ENCODE results near the gene STAG3.

The STAG3 gene

DNA sequence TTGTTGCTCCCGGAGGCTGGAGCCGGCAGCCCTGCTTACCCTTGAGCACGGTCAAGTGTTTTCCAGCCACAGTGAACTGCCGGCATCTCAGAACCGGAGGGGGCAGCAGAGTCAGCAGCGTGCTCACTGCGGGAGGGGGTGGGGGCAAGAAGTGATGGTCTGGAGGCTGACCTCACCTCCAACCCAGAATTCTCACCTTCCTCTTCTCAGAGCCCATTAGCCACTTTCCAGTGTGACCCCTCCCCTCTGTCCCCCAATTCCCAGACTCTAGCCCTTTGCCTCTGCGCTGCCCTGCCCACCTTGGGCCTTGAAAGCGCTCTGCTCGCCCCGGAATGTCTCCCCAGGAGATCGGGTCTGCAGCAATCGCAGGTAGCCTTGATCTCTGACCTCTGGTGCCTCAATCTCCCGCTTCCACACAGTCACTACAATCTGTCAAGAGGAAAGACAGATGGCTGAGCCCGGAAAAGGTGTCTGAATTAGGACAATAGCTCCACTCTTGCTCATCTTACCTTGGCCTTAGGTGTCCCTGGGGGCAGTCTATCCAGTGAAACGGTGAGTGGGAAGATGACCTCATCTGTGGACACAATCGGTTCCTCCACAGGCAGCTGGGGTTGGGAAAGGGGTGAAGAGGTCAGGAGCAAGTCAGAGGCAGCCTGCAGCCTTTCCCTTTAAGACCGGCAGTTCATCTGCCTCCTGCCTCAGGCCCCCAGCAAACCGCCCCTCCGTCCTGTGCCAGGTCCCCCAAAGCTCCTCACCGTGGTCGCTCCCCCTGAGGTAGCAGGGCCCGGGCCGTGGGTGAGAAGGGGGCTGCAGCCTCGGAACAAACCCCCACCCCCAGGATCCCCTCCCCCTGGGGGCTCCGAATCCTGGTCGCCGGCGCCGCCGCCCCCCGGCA, 20.1 kb upstream of the STAG3 start:
- H3K4me1 ChIP-seq (ENCODE audit: control insufficient read depth in 1 of 2, insufficient read depth in 2 of 2, low read length in 2 of 2): peaks cover 8 to 17% of the 10 kb centered on the region in 2 experiments
- WGBS (ENCODE audit: extremely low coverage, insufficient coverage, insufficient read length): no CpG with 5 or more reads among the region's 32 CpGs
- H2AFZ ChIP-seq (ENCODE audit: insufficient read depth, low read length, poor library complexity): no peak overlapping the region

DNA sequence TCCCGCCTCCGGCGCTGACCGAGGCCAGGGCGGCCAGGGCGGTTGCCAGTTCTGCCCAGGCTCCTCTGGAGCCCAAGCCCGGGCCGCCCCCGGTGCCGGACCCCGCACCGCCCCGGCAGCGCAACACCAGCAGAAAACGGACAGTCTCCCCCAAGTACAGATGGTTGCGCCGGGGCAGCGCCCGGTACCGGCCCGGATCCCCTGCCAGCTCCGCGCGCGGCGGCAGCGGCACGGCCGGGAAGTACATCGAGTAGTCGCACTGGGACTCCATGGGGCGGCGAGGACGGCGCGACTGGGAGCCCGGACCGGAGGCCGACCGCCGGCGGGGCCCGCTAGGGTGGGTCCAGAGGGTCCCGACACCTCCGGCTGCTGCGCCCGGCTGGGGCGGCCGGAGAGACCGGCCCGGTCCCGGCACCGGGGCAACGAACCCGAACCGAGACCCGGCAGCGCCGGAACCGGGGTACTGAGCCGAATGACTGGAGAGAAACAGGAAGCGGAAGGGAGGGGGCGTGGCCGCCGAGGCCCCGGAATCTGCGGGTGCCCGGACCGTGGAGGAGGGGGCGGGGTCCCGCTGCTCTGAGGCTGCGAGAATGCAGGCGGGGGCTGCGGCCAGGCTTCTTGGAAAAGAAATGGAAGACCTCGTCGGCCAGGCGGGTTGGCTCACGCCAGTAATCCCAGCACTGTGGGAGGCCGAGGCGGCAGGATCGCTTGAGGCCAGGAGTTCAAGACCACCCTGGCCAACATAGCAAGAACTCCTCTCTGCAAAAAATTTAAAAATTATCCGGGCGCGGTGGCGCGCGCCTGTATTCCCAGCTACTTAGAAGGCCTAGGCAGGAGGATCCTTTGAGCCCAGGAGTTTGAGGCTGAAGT, 19.3 kb upstream of the STAG3 start, which contains the start of gene TRAPPC14:
TRAPPC14 (minus strand) TSS at position 495 of the 870 bp plus-strand sequence; CDS start at position 271, 224 bp downstream.
- Histone ChIP-seq H3K79me2 (ENCODE audit: control insufficient read depth, insufficient read depth, low read length, poor library complexity) (peaks cover 4% of the 10 kb centered on the region), H3K23ac (ENCODE audit: low read length) (no peak within 1 kb of the TSS), H3K36me3 (ENCODE audit: control insufficient read depth in 1 of 2, insufficient read depth in 2 of 2, low read length in 2 of 2) (peaks cover 33 to 35% of the 10 kb centered on the region in 2 experiments), H2BK120ac (ENCODE audit: insufficient read depth, low read length, poor library complexity) (peak within 1 kb of the TSS; percentile 67), H3K4me1 (ENCODE audit: control insufficient read depth in 1 of 2, insufficient read depth in 2 of 2, low read length in 2 of 2) (peaks cover 12 to 19% of the 10 kb centered on the region in 2 experiments), H3K27ac (ENCODE audit: low read depth, low read length) (peak within 1 kb of the TSS; percentile 86), H4K91ac (ENCODE audit: low read depth, low read length) (peak within 1 kb of the TSS; percentile 71), H3K14ac (ENCODE audit: low read length) (peak within 1 kb of the TSS; percentile 81), H4K8ac (ENCODE audit: low read depth, low read length) (peak within 1 kb of the TSS; percentile 92), H2BK5ac (ENCODE audit: low read depth, low read length, poor library complexity) (peak within 1 kb of the TSS; percentile 70), H3K4me3 (ENCODE audit: low read depth, low read length) (peak within 1 kb of the TSS; percentile 85), H3K27me3 (ENCODE audit: insufficient read depth, low read length) (no peaks in the 10 kb centered on the region), H3K9ac (ENCODE audit: low read length) (peak within 1 kb of the TSS; percentile 91), H4K12ac (ENCODE audit: low read depth, low read length) (peak within 1 kb of the TSS; percentile 86), H3K4me2 (ENCODE audit: low read length) (peak within 1 kb of the TSS; percentile 94), H3K79me1 (ENCODE audit: low read length) (peaks cover 10% of the 10 kb centered on the region), H2BK12ac (ENCODE audit: low read length) (peak within 1 kb of the TSS; percentile 15), H3K18ac (ENCODE audit: low read length) (peak within 1 kb of the TSS; percentile 46), H3K9me3 (ENCODE audit: insufficient read depth, low read depth, low read length) (peaks cover 4% of the 10 kb centered on the region), H2AFZ (ENCODE audit: insufficient read depth, low read length, poor library complexity) (peak within 1 kb of the TSS; percentile 70), H2AK5ac (ENCODE audit: low read length) (no peak within 1 kb of the TSS), H3K4ac (ENCODE audit: low read depth, low read length) (peak within 1 kb of the TSS; percentile 71)
- WGBS (ENCODE audit: extremely low coverage, insufficient coverage, insufficient read length): no CpG with 5 or more reads among the region's 87 CpGs
- peak; percentile 93 to 96 for DNase-seq

More for the DNA sequence above, 20.1 kb upstream of the STAG3 start:
- no peak overlapping the region for H3K23ac ChIP-seq (ENCODE audit: low read length)
- H3K9me3 ChIP-seq (ENCODE audit: insufficient read depth, low read depth, low read length): peaks cover 4% of the 10 kb centered on the region
- peak overlapping the region; percentile 26 for H4K8ac ChIP-seq (ENCODE audit: low read depth, low read length)
- H4K91ac ChIP-seq (ENCODE audit: low read depth, low read length): peak overlapping the region; percentile 71
- DNase-seq: peak; percentile 93 to 94
- no peak overlapping the region for H2BK12ac ChIP-seq (ENCODE audit: low read length)
- no peak overlapping the region for H2BK120ac ChIP-seq (ENCODE audit: insufficient read depth, low read length, poor library complexity)
- H3K14ac ChIP-seq (ENCODE audit: low read length): no peak overlapping the region
- peaks cover 4% of the 10 kb centered on the region for H3K79me2 ChIP-seq (ENCODE audit: control insufficient read depth, insufficient read depth, low read length, poor library complexity)
- peak overlapping the region; percentile 91 for H3K9ac ChIP-seq (ENCODE audit: low read length)
- peaks cover 10% of the 10 kb centered on the region for H3K79me1 ChIP-seq (ENCODE audit: low read length)
- H3K4ac ChIP-seq (ENCODE audit: low read depth, low read length): no peak overlapping the region
- H4K12ac ChIP-seq (ENCODE audit: low read depth, low read length): no peak overlapping the region
- no peak overlapping the region for H3K18ac ChIP-seq (ENCODE audit: low read length)
- peak overlapping the region; percentile 85 for H3K4me3 ChIP-seq (ENCODE audit: low read depth, low read length)
- no peak overlapping the region for H2BK5ac ChIP-seq (ENCODE audit: low read depth, low read length, poor library complexity)
- H3K36me3 ChIP-seq (ENCODE audit: control insufficient read depth in 1 of 2, insufficient read depth in 2 of 2, low read length in 2 of 2): peaks cover 36 to 39% of the 10 kb centered on the region in 2 experiments
- peak overlapping the region; percentile 86 for H3K27ac ChIP-seq (ENCODE audit: low read depth, low read length)
- H2AK5ac ChIP-seq (ENCODE audit: low read length): no peak overlapping the region
- no peaks in the 10 kb centered on the region for H3K27me3 ChIP-seq (ENCODE audit: insufficient read depth, low read length)
- peak overlapping the region; percentile 94 for H3K4me2 ChIP-seq (ENCODE audit: low read length)

DNA sequence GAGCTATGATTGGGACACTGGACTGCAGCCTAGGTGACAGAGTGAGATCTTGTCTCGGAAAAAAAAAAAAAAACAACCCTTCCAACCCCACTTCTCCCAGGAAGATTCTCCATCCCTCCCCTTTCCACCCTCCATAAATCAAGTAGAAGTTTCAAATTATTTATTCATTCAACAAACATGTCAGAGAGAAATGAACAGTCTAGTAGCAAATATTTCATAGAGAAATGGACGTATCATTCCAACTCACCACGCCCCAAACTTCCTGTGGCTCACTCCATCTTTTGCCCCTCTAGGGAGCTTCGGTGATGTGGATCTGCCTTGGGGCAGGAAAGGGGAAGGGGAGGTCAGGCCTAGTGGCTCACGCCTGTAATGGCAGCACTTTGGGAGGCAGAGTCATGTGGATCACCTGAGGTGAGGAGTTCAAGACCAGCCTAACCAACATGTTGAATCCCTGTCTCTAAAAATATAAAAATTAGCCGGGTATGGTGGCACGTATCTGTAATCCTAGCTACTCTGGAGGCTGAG, 18.6 kb upstream of the STAG3 start:
- peak overlapping the region; percentile 49 for H4K12ac ChIP-seq (ENCODE audit: low read depth, low read length)
- H3K79me1 ChIP-seq (ENCODE audit: low read length): peaks cover 10% of the 10 kb centered on the region
- H3K9ac ChIP-seq (ENCODE audit: low read length): peak overlapping the region; percentile 44
- H2AFZ ChIP-seq (ENCODE audit: insufficient read depth, low read length, poor library complexity): peak overlapping the region; percentile 70
- peak overlapping the region; percentile 53 for H3K27ac ChIP-seq (ENCODE audit: low read depth, low read length)
- peak overlapping the region; percentile 72 for H3K4me3 ChIP-seq (ENCODE audit: low read depth, low read length)
- no peak overlapping the region for H2BK12ac ChIP-seq (ENCODE audit: low read length)
- H3K79me2 ChIP-seq (ENCODE audit: control insufficient read depth, insufficient read depth, low read length, poor library complexity): peaks cover 4% of the 10 kb centered on the region
- no peak overlapping the region for H3K4ac ChIP-seq (ENCODE audit: low read depth, low read length)
- DNase-seq: no peak
- H3K23ac ChIP-seq (ENCODE audit: low read length): no peak overlapping the region
- peak overlapping the region; percentile 94 for H3K4me2 ChIP-seq (ENCODE audit: low read length)
- peaks cover 4% of the 10 kb centered on the region for H3K9me3 ChIP-seq (ENCODE audit: insufficient read depth, low read depth, low read length)
- peaks cover 12 to 19% of the 10 kb centered on the region in 2 experiments for H3K4me1 ChIP-seq (ENCODE audit: control insufficient read depth in 1 of 2, insufficient read depth in 2 of 2, low read length in 2 of 2)
- peaks cover 26 to 28% of the 10 kb centered on the region in 2 experiments for H3K36me3 ChIP-seq (ENCODE audit: control insufficient read depth in 1 of 2, insufficient read depth in 2 of 2, low read length in 2 of 2)
- no peak overlapping the region for H2AK5ac ChIP-seq (ENCODE audit: low read length)
- H2BK120ac ChIP-seq (ENCODE audit: insufficient read depth, low read length, poor library complexity): no peak overlapping the region
- no CpG with 5 or more reads among the region's 7 CpGs for WGBS (ENCODE audit: extremely low coverage, insufficient coverage, insufficient read length)
- H3K27me3 ChIP-seq (ENCODE audit: insufficient read depth, low read length): no peaks in the 10 kb centered on the region
- no peak overlapping the region for H2BK5ac ChIP-seq (ENCODE audit: low read depth, low read length, poor library complexity)
- peak overlapping the region; percentile 92 for H4K8ac ChIP-seq (ENCODE audit: low read depth, low read length)
- H3K14ac ChIP-seq (ENCODE audit: low read length): peak overlapping the region; percentile 53
- peak overlapping the region; percentile 65 for H4K91ac ChIP-seq (ENCODE audit: low read depth, low read length)
- no peak overlapping the region for H3K18ac ChIP-seq (ENCODE audit: low read length)

DNA sequence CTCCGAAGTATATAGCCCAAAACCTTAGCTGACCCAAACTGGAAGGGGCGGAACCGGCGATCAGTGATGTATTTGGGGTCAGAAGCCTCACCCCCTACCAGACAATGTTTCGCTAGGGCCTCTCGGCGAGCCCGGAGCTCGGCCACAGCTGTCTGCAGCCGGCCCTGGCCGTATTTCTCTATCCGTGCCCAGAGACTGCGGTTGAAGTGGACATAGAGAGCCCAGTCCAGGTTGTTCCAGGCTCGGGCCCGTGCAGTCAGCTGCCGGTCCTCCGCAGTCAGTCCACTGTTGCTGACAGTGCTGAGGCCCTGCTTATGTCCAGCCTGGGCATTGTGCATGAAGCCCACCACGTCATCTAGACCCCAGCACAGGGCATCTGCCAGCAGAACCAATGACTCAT, 17.7 kb upstream of the STAG3 start:
- Histone ChIP-seq H3K36me3 (ENCODE audit: control insufficient read depth in 1 of 2, insufficient read depth in 2 of 2, low read length in 2 of 2) (peaks cover 18 to 22% of the 10 kb centered on the region in 2 experiments), H2BK120ac (ENCODE audit: insufficient read depth, low read length, poor library complexity) (no peak overlapping the region), H3K27me3 (ENCODE audit: insufficient read depth, low read length) (no peaks in the 10 kb centered on the region), H3K4me1 (ENCODE audit: control insufficient read depth in 1 of 2, insufficient read depth in 2 of 2, low read length in 2 of 2) (peaks cover 12 to 19% of the 10 kb centered on the region in 2 experiments), H4K12ac (ENCODE audit: low read depth, low read length) (no peak overlapping the region), H3K4me2 (ENCODE audit: low read length) (no peak overlapping the region), H3K79me2 (ENCODE audit: control insufficient read depth, insufficient read depth, low read length, poor library complexity) (peaks cover 4% of the 10 kb centered on the region), H2BK5ac (ENCODE audit: low read depth, low read length, poor library complexity) (no peak overlapping the region), H3K14ac (ENCODE audit: low read length) (no peak overlapping the region), H3K79me1 (ENCODE audit: low read length) (peaks cover 10% of the 10 kb centered on the region), H3K18ac (ENCODE audit: low read length) (no peak overlapping the region), H2AFZ (ENCODE audit: insufficient read depth, low read length, poor library complexity) (no peak overlapping the region), H3K23ac (ENCODE audit: low read length) (no peak overlapping the region), H2BK12ac (ENCODE audit: low read length) (no peak overlapping the region), H3K27ac (ENCODE audit: low read depth, low read length) (no peak overlapping the region), H4K8ac (ENCODE audit: low read depth, low read length) (no peak overlapping the region), H3K9me3 (ENCODE audit: insufficient read depth, low read depth, low read length) (peaks cover 4% of the 10 kb centered on the region), H3K4ac (ENCODE audit: low read depth, low read length) (no peak overlapping the region), H3K4me3 (ENCODE audit: low read depth, low read length) (no peak overlapping the region), H2AK5ac (ENCODE audit: low read length) (no peak overlapping the region), H4K91ac (ENCODE audit: low read depth, low read length) (no peak overlapping the region), H3K9ac (ENCODE audit: low read length) (no peak overlapping the region)
- WGBS (ENCODE audit: extremely low coverage, insufficient coverage, insufficient read length): no CpG with 5 or more reads among the region's 18 CpGs
- no peak for DNase-seq

All from trophoblast cell (in vitro differentiated cells and primary cell).